ELR (cell line): ENCODE results near the gene AFAP1L2.

Experiments used
- DNase-seq: peaks from one replicate; pipeline ENCODE4 v3.0.0-alpha.2; 2015; ENCODE audit warnings: low read depth

AFAP1L2 gene

DNA sequence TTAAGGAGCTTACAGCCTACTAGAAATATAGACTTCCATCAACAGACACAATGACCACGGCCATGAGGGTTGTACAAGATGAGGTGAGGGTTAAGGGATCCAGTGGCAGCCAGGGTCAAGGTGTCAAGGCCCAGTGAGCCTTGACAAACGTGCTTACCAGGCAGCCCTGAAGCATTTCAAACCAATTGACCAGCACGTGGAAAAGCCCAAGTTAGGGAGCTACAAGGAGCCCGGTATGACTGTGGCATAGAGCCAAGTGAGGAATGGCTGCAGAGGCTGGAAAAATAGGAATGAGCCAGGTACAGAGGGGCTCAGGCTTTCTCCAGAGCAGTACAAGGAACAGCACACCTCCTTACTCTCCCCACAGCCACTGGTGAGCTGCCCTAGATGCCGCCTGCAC, 12.7 kb downstream of the AFAP1L2 start:
- DNase-seq, result no peak

GRCh38 chr10:114389426-114389825, 14.9 kb downstream of the AFAP1L2 start:
- DNase-seq, result peak; percentile 83

DNA sequence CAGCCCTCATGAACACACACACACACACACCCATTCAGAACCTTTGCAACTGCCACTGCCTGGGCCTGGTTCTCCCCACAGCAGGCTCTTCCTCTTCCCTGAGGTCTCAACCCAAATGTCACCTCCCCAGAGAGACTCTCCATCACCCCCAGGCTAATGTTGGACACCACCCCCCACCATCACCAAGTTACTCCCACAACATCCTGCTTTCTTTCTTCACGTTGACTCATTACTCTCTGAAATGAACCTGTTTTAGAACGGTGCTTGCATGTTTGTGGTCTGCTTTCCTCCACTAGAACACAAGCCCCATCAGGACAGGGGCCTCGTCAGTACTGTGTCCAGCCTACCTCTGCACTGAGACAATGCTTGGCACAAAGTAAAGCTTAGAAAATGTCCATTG, 16.0 kb downstream of the AFAP1L2 start:
- peak; percentile 22 for DNase-seq

DNA sequence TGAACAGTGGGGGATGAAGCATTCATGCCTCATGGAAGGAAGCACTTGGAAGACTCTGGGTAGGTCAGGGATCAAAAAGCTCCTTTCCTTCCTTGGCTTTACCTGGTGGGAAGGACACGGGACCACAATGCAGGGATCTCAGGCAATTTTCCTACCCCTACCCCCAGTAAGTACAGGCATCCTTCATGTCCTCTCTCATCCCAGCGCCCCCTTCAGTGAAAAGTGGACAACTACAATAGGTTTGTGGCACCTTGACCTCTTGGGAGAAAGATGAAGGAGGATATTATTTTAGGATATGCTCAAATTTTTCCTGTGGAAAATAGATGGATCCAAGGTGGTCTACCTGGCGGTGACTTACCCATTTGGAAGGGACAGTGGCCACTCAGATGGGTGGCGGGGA, 16.5 kb downstream of the AFAP1L2 start:
- DNase-seq, result no peak

DNA sequence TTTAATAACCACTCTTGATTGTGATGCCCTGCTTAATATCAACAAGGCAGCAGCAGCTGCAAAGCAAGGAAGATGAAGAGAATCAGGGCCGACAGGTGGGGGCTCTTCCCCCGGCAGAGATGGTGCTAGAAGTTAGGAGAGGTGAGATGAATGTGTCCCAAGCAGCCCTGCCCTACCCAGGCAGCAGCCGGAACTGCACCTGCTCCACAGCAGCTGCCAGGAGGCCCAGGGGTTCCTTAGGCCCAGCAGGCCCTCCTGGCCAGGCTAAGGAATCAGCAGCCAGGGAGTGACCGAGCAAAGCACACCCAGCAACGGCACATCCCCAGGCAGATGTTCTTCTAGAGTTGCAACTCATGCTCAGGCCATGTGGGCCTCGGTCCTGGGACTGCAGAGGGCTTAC, 17.9 kb downstream of the AFAP1L2 start:
- no peak for DNase-seq

GRCh38 chr10:114385557-114385956, 18.7 kb downstream of the AFAP1L2 start:
- no peak for DNase-seq

- no peak for DNase-seq
Observed at GRCh38 chr10:114384601-114385000, 19.7 kb downstream of the AFAP1L2 start.

GRCh38 chr10:114384181-114384580, 20.1 kb downstream of the AFAP1L2 start:
- DNase-seq, result no peak

DNA sequence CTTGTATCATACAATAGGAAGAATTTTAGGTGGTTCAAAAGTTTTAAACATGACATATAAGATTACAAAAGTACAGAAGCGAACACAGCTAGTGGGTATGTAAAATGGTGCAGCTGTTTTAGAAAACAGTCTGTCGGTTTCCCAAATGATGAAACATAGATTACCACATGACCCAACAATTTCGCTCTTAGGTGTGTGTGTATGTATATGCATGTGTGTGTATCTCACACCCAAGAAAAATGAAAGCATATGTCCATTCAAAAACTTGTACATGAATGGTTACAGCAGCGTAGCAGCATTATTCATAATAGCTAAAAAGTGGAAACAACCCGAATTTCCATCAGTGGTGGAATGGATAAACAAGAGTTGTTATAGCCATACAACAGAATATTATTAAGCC, 23.5 kb downstream of the AFAP1L2 start:
- no peak for DNase-seq

- no peak for DNase-seq
Observed at GRCh38 chr10:114380060-114380459, 24.2 kb downstream of the AFAP1L2 start.

- no peak for DNase-seq
Observed at GRCh38 chr10:114379631-114380041, 24.7 kb downstream of the AFAP1L2 start.

DNA sequence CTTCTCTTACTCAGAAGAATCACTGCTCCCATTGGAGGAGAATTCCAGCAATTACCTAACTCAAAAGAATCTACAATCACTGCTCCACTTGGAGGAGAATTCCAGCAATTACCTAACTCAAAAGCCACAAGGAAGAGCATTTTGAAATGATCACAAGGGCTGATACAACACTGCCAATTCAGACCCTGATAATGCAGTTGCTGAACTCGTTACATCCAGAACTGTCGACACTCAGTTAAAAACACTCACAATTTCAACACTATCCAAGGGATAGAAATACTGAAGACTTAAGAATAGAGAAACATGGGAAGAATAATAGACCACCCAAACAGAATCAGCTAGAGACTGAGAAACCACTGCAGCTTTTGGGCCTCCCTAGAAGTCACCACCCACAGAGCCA, 27.8 kb downstream of the AFAP1L2 start:
- DNase-seq, result no peak

- DNase-seq, result peak; percentile 45
Observed at GRCh38 chr10:114375047-114375446, 29.3 kb downstream of the AFAP1L2 start.

GRCh38 chr10:114374053-114374791, 30.1 kb downstream of the AFAP1L2 start:
- DNase-seq, result no peak

GRCh38 chr10:114373631-114374030, 30.7 kb downstream of the AFAP1L2 start:
- DNase-seq, result no peak

DNA sequence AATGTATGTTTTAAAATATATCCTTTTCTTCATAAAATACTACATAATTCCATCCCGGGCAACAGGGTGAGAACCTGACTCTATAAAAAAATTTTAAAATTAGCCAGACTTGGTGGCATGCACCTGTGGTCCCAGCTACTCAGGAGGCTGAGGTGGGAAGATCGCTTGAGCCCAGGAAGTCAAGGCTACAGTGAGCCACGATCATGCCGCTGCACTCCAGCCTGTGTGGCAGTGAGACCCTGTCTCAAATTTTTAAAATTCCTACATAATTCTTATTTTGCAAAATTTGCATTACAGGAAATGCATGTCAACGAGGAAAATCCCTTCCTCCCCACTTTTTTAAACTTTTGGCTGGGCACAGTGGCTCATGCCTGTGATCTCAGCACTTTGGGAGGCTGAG, 31.3 kb downstream of the AFAP1L2 start:
- DNase-seq, result no peak

- DNase-seq, result no peak
Observed at GRCh38 chr10:114372179-114372578, 32.1 kb downstream of the AFAP1L2 start.

GRCh38 chr10:114370966-114371365, 33.3 kb downstream of the AFAP1L2 start:
- no peak for DNase-seq

- DNase-seq, result no peak
Observed at GRCh38 chr10:114370199-114370598, 34.1 kb downstream of the AFAP1L2 start.

DNA sequence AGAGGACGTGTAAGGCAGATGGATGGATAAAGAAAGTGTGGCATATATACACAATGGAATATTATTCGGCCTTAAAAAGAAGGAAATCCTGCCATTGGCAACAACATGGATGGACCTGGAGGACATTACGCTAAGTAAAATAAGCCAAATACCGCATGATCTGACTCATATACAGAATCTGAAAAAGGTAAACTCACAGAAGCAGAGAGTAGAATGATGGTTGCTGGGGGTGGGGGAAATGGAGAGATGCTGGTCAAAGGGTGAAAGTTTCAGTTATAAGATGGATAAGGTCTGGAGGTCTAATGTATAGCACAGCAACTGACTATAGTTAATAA, 36.3 kb downstream of the AFAP1L2 start:
- no peak for DNase-seq

DNA sequence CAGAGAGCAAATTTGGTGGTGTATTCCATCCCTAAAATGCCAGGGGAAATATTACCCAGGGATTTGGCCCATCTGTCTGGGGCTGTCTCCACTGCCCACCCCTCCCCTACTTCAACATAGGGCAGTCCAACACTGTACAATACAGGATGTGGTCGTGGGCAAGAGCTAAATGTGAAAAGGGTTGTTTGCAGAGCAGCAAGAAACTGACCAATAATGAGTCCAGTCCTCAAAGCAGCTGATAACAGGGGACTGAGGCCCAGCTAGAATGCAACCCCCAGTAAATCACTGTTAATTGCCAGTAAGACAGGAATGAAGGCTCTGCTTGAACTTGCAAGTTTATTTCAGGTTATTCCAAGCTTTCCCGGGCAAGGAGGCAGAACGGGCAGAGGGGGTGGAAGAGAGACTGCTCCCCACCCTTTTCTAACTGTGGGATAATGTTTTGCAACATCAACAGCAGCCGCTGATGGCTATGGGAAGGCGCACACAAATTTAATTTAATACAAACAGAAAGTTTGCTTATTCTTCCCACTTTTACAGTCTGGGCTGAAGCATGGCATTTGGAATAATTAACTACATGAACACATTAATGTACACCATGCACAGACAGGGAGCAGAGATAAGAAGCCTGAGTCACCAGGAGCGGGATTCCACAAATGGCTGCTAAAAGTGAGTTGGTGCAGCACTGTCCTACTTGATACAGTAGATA, 36.8 kb downstream of the AFAP1L2 start:
- DNase-seq, result no peak

DNA sequence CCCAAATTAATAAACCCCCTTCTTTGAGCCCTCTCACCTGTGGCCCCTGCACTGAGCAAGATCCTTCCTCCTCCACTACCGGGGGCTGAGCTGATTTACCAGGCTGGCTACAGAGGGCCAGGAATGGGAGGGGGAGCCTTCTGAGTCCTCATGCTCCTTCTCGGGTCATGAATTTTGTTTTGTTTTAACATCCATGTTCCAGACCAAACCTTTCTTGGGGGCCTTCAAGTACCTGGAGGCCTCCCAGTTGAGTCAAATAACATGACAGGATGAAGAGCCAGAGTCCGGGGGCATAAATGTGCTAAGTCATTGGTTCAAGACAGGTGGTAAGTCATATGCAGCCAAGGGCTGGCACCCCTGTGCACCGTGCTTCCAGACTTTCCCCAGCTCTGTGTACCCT, 39.6 kb downstream of the AFAP1L2 start:
- no peak for DNase-seq

DNA sequence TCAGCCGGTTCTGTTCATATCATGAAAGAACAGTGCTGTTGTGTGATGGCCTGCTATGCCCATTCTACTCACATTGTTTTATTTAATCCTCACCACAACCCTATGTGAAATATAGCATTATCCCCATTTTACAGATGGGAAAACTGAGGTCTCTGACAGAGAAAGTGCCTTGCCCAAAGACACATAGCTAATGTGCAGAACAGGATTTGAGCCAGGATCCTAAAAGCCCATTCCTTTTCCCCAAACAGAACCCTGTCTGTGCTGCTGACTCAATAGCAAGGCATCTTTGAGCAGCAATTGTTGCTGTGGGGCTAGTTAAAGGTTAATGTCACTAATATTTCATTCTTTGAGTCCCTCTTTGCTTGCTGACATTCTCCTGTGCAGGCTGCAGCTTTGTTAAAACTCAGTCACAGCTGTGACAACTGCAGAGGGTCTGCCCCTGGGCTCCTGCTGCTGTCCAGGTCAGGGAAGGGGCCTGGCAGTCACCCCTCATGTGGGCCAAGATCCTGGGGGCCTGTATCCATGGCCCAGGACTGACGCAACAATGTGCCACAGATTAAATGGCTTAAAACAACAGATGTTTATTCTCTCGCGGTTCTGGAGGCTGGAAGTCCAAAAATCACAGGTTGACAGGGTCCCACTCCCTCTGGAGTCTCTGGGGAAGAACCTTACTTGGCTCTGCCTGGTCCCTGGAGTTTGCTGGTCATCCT, 40.4 kb downstream of the AFAP1L2 start:
- no peak for DNase-seq
